Activated CD4-positive, alpha-beta T cell treated with anti-CD3 and anti-CD28 coated beads, Interleukin-2, amount 50 U/mL, for 4 hours (primary cell): Measurements from ENCODE around the gene CCNF.
A peak's percentile ranks its signal among the peaks of the same experiment; 100 is the strongest.
"Not testable (repeated sequence)": the region's sequence is repeated elsewhere in the genome, so short reads cannot be mapped to it uniquely, and the experiment has no call there.

Source experiments
- DNase-seq, 2 experiments: peaks; one replicate each; pipeline ENCODE4 v3.0.0-alpha.2; 2020

CCNF gene

GRCh38 chr16:2429034-2429770 lies at the start of gene CCNF:
Gene CCNF (plus strand): TSS chr16:2429447. CDS start chr16:2429482, 35 bp downstream.
- peak; percentile 97 to 98 for DNase-seq

- DNase-seq, result no peak
Observed at GRCh38 chr16:2383501-2383900, 45.7 kb upstream of the CCNF start.

GRCh38 chr16:2384426-2384825 lies 44.8 kb upstream of the CCNF start:
- DNase-seq, result no peak

DNA sequence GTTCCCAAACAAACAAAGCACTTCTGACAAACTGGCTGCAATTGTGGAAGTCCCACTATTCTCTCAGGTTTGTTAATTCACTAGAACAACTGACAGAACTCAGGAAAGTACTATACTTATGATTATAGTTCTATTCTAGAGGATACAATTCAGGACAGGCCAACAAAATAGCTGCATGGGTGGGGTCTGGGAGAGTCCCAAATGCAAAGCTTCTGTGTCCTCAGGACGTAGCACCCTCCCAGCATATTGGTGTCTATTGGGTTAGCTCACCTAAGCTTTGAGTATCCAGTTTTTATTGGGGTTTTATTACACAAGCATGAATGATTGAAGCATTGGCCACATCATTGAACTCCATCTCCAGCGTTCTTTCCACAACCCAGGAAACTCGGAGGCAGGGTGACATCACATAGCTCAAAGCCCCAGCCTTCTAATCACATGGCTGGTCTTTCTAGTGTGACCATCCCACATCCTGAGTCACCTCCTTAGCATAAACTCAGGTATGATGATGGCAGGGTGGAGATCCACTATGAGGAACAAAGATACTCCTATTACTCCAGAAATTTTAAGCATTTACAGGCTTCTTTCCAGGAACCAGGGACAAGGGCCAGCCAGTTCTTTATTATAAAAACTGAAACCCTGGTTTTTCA lies 43.9 kb upstream of the CCNF start:
- no peak for DNase-seq

DNA sequence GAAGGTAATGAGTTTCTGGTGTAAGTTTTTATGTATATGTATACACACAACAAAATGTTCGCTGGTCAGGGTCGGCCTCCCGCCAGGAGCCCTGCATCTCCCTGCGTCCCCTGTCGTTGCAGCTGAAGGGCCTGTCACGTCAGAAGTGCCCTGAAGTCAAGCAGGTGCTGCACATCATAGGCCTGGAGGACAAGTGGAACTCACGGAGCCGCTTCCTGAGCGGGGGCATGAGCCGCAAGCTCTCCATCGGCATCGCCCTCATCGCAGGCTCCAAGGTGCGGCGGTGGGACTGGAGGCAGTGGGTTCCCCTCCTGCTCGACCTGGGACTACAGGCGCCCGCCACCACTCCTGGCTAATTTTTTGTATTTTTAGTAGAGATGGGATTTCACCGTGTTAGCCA lies 43.3 kb upstream of the CCNF start:
- not testable (repeated sequence) for DNase-seq

DNA sequence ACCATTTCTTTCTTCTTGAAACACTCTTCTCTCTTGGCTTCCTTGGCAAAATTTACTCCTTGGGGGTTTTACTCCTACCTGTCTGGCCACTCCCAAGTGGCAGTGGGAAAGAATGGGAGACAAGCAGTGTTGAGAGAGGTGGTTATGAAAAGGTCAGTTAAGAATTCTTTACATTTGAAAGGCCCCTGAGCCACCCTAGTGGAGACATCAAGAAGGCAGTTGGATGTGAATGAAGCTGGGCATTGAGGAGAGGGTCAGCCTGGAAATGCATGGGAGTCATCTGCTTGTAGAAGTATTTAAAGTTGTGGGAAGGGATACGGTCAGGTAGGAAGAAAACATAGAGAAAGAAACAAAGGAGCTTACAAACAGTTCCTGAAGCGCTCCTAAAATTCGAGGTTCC lies 42.3 kb upstream of the CCNF start:
- no peak for DNase-seq

- DNase-seq, result no peak
Observed at GRCh38 chr16:2388139-2388874, 40.9 kb upstream of the CCNF start.

DNA sequence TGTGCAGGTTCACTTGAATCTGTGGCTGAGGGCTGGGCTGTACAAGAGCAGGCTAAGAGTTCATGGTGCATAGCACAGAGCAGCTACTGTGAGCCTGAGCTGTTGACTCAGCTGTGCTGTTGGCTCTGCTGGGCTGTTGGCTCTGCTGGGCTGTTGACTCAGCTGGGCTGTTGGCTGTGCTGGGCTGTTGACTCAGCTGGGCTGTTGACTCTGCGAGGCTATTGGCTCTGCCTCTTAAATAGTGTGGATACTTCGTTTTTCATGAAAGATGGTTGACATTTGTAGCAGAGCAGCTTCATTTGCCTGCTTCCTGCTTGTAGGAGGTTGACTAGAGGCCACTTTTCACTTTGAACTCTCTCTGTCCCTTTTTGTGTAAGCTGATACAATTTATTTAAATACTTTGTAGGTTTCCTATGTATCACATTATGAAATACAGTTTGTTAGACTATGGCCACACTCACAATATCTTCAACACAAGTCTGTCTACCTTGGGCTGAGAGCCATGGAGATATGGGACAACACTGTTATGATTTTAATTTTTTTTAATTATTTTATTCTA lies 40.3 kb upstream of the CCNF start:
- DNase-seq, result no peak

- no peak for DNase-seq
Observed at GRCh38 chr16:2392025-2392424, 37.2 kb upstream of the CCNF start.

- DNase-seq, result no peak
Observed at GRCh38 chr16:2398520-2398919, 30.7 kb upstream of the CCNF start.

DNA sequence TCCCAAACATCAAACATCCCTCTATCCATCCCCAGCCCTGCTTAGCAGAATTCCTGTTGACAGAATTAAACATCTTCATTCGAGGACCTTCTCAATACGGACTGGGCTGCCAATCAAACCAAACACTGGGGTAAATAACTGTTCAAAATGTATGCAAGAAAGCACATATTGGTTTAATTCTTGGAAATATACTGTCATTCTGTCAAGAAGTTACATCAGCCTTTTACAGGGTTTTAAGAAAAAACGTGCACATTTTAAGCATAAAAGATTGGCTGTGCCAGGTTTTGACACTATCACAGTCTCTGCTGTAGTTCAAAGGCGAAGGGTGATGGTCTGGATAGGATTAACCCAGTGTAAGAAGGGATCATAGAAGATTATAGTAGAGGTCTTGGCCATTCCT lies 25.1 kb upstream of the CCNF start:
- no peak for DNase-seq

DNA sequence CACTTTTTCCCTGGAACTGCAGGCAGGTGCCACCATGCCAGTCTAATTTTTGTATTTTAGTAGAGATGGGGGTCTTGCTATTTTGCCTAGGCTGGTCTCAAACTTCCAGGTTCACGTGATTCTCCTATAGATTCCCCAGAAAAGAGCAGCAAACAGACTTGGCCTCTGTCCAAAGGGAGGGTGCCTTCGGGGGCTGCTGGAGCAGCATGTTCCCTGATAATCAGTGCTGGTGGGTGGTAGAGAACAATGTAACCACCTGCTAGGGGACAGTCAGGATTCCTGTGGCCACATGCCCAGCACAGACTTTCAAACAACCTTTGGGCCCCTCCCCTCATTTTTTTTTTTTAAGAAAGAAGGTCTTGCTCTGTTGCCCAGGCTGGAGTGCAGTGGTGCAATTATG lies 14.2 kb upstream of the CCNF start:
- DNase-seq, result no peak

DNA sequence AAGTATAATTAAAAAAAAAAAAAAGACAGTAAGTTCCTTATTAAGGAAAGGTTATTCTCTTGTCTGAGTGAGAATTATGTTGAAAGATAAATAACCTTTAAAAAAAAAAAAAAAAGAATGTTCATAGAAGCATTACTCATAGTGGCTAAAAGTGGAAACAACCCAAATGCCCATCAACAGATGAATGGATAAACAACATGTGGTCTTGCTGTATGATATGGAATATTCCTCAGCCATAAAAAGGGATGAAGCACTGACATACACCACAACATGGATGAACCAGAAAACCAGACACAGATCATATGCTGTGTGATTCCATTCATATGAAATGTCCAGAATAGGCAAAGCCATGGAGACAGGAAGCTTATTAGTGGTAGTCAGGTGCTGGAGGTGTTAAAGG lies 9.2 kb upstream of the CCNF start:
- no peak for DNase-seq

- no peak for DNase-seq
Observed at GRCh38 chr16:2422123-2422867, 7.0 kb upstream of the CCNF start.

DNA sequence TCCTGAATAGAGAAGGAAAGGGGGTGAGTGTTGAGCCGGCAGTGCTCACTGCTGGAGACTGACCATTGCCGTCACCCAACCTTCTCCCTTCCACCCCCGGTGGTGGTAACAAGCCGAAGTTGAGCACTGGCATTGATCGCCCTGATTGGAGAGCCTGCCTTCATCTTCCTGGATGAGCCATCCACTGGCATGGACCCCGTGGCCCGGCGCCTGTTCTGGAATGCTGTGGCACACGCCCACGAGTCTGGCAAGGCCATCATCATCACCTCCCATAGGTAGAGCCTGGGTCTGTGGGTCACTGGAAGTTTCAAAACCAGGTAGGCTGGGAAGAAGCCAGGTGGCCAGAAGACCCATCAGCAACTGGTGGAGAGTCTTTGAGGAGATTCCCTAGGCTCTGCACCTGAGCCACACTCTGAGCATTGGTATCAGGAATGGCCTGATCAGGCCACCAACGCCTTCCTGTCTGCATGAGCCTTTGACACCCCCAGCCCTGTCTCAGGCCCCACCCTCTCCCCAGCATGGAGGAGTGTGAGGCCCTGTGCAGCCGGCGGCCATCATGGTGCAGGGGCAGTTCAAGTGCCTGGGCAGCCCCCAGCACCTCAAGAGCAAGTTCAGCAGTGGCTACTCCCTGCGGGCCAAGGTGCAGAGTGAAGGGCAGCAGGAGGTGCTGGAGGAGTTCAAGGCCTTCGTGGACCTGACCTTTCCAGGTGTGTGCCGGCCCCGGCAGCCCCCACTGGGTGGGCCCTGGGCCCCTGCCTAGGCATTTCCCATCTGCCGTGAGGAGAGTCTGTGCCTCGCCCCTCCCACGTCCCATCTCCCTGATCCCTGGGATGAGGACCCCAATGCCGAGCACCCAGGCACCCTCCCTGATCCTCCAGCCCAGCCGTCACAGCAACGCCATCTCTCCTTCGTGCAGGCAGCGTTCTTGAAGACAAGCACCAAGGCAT lies 4.9 kb upstream of the CCNF start:
- DNase-seq, result no peak

- no peak for DNase-seq
Observed at GRCh38 chr16:2425008-2425518, 4.2 kb upstream of the CCNF start.

GRCh38 chr16:2425825-2426430 lies 3.3 kb upstream of the CCNF start:
- DNase-seq, result no peak

DNA sequence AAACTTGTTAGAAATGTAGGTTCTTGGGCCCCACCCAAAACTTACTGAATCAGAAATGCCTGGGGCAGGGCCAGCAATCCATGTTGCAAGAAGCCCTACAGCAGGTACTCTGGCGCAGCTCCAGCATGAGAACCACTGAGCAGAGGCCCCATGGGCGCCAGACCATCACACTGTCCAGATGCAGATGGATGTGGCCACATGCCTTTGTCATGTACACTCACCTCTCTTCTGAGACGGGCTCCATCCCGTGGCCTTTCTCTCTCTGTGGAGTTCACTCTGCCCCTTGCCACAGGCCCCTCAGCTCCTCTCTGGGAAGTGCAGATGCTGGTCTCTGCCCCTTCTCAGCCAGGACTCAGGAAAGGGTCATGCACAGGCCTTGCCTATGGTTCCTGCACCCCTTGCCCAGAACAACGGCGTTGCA lies 2.3 kb upstream of the CCNF start:
- DNase-seq, result no peak

DNA sequence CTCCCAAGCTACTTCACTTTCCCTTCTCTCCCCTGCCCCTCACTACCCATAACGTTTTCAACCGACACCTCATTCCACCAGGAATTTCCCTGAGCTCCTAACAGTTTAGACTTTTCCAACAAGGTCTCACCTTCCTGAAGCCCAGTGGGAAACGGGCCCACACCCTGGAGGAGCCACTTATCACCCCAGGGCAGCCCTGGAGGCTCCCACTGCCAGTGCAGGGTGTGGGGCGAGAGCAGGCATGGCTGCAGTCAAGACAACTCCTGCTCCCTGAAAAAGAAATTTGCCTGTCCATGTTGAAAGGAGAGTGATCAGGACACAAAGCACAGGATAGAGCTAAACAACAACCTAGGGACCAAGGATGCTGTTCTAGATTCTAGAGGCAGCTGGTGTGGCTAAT lies 1.7 kb upstream of the CCNF start:
- DNase-seq, result no peak

- no peak for DNase-seq
Observed at GRCh38 chr16:2428051-2428783, 1.0 kb upstream of the CCNF start.

DNA sequence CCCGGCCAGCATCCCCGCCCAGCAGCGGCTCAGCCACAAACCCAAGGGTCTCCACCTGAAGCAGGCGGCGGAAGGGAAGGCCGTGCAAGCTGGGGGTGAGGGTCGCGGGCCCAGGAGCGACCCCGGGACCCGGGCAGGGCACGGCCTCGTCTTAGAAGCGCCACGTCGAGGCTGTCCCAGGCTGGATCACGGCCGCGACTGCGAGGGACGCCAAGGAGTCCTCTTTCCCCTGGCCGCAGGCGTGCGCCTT lies 538 bp upstream of the CCNF start:
- no peak for DNase-seq
